K562 (cell line): ENCODE data around the gene KEL.

Experiments
- BHLHE40 ChIP-seq: IDR thresholded peaks from 2 replicates; pipeline ENCODE4 v1.6.1; 2011; ENCODE audit warnings: low read length, improper control_type of control experiment
- CHD1 ChIP-seq: fragments of 200-600 bp; sonication (generic); IDR thresholded peaks from one replicate; pipeline ENCODE4 v1.6.1; 2012; ENCODE audit warnings: mild to moderate bottlenecking, moderate library complexity, low read length, inconsistent platforms
- DPF2 ChIP-seq: fragments of 450-650 bp; IDR thresholded peaks from 2 replicates; pipeline ENCODE4 v1.6.1; 2016
- MBD2 ChIP-seq: sonication (generic); IDR thresholded peaks from 2 replicates; pipeline ENCODE4 v1.6.1; 2016; ENCODE audit warnings: low read depth, borderline replicate concordance
- POLR2A ChIP-seq: fragments of 450-650 bp; conservative IDR thresholded peaks from 2 replicates; pipeline ENCODE4 v1.6.1; 2016
- PTBP1 ChIP-seq: fragments of 200-400 bp; formaldehyde crosslinking; IDR thresholded peaks from 2 replicates; pipeline ENCODE4 v1.6.1; 2017; ENCODE audit warnings: low read depth, low read length
- RBFOX2 ChIP-seq: fragments of 200-400 bp; formaldehyde crosslinking; IDR thresholded peaks from 2 replicates; pipeline ENCODE4 v1.6.1; 2017; ENCODE audit warnings: low read depth, mild to moderate bottlenecking, low read length, moderate library complexity
- TF ChIP-seq, protein P1 (sequence below): sonication (generic); formaldehyde crosslinking; IDR thresholded peaks from 2 replicates; pipeline ENCODE4 v1.9.0; 2022; ENCODE audit warnings: mild to moderate bottlenecking, missing genetic modification reagents
- TF ChIP-seq, protein P2 (sequence below): fragments of 150-350 bp; IDR thresholded peaks from 2 replicates; pipeline ENCODE4 v1.6.1; 2014; ENCODE audit warnings: low read depth, mild to moderate bottlenecking, low read length, borderline replicate concordance

DNA sequence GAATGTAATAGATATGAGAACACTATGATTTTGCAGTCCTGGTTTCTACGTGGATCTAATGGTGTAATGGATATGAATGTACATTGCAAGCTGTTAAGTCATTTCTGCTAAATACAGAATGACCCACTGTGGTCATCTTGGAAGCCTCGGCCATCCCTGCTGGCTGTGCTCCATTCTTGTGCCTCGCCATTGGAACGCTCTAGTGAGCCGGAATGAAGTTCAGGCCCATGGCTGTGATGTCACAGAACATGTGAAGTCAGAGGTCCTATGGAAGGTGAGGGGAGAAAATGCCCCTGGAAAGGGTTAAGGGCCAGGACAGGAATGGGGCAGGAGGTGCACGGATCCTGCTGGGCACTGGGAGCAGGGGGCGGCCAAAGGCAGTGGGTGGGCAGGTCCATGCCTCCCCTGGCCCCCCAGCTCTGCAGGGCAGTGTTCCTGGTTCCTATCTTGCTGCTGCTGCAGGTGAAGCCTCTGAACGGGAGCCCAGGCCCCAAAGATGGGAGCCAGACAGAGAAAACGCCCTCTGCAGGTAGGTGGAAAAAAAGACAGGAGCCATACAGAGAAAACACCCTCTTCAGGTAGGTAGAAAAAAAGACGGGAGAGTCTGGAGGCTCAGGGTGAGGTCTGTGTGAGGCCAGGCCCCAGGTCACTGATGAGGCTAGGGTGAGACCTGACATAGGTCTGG, 22.8 kb downstream of the KEL start, which contains the start of gene LLCFC1:
- TF ChIP-seq PTBP1 (no peak), CHD1 (no peak), BHLHE40 (no peak), MBD2 (no peak), RBFOX2 (no peak), DPF2 (no peak), POLR2A (no peak)
- TF ChIP-seq, protein P1, sequence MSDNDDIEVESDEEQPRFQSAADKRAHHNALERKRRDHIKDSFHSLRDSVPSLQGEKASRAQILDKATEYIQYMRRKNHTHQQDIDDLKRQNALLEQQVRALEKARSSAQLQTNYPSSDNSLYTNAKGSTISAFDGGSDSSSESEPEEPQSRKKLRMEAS (CRISPR knock-in tag), result no peak
- TF ChIP-seq, protein P2, sequence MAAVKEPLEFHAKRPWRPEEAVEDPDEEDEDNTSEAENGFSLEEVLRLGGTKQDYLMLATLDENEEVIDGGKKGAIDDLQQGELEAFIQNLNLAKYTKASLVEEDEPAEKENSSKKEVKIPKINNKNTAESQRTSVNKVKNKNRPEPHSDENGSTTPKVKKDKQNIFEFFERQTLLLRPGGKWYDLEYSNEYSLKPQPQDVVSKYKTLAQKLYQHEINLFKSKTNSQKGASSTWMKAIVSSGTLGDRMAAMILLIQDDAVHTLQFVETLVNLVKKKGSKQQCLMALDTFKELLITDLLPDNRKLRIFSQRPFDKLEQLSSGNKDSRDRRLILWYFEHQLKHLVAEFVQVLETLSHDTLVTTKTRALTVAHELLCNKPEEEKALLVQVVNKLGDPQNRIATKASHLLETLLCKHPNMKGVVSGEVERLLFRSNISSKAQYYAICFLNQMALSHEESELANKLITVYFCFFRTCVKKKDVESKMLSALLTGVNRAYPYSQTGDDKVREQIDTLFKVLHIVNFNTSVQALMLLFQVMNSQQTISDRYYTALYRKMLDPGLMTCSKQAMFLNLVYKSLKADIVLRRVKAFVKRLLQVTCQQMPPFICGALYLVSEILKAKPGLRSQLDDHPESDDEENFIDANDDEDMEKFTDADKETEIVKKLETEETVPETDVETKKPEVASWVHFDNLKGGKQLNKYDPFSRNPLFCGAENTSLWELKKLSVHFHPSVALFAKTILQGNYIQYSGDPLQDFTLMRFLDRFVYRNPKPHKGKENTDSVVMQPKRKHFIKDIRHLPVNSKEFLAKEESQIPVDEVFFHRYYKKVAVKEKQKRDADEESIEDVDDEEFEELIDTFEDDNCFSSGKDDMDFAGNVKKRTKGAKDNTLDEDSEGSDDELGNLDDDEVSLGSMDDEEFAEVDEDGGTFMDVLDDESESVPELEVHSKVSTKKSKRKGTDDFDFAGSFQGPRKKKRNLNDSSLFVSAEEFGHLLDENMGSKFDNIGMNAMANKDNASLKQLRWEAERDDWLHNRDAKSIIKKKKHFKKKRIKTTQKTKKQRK, result no peak
